Effector memory CD8-positive, alpha-beta T cell (primary cell): ENCODE measurements around the gene HACL1.

ENCODE experiments used
- ATAC-seq: fragments of 150-1000 bp; cut with Tn5 transposase; replicated peaks from 2 replicates; pipeline ENCODE4 v1.10.0; 2021; ENCODE audit warnings: mild to moderate bottlenecking, moderate library complexity
- DNase-seq, 3 experiments: peaks; one replicate each; pipeline ENCODE4 v3.0.0; 2021
- H3K27ac Mint-ChIP-seq, 2 donors: one replicate each; pipeline ENCODE4 v1.8.0; 2022; ENCODE audit warnings: mild to moderate bottlenecking in 2 of 2, mixed read lengths in 2 of 2, moderate library complexity in 2 of 2
- H3K27me3 Mint-ChIP-seq, 2 donors: one replicate each; pipeline ENCODE4 v1.8.0; 2022; ENCODE audit warnings: mixed read lengths in 2 of 2
- H3K36me3 Mint-ChIP-seq: one replicate; pipeline ENCODE4 v1.8.0; 2022; ENCODE audit warnings: mild to moderate bottlenecking, moderate library complexity, mixed read lengths; ENCODE audit not compliant: insufficient read depth
- H3K4me1 Mint-ChIP-seq, 2 donors: one replicate each; pipeline ENCODE4 v1.8.0; 2022; ENCODE audit warnings: low read depth in 2 of 2, mixed read lengths in 2 of 2
- H3K4me3 Mint-ChIP-seq, 2 donors: one replicate each; pipeline ENCODE4 v1.8.0; 2022; ENCODE audit warnings: mild to moderate bottlenecking in 2 of 2, mixed read lengths in 2 of 2, moderate library complexity in 2 of 2
- H3K9me3 Mint-ChIP-seq, 2 donors: one replicate each; pipeline ENCODE4 v1.8.0; 2022; ENCODE audit warnings: mixed read lengths in 2 of 2
- total RNA-seq, 9 experiments: gene quantifications; one replicate each; lab custom pipeline; 2026; lab: John Stamatoyannopoulos, UW

Gene HACL1
- total RNA-seq = 32.8 to 51.3 (median 44.3) reads per million in 9 experiments

- H3K27me3 Mint-ChIP-seq = no peaks in the 10 kb centered on the region
- H3K36me3 Mint-ChIP-seq = peaks cover 41% of the 10 kb centered on the region
- no peaks in the 10 kb centered on the region for H3K9me3 Mint-ChIP-seq
- DNase-seq (peak; percentile 98 to 99 (median 98)), ATAC-seq (peak; percentile 86)
- H3K27ac Mint-ChIP-seq = peak within 1 kb of the TSS; percentile 99
- peak within 1 kb of the TSS; percentile 100 for H3K4me3 Mint-ChIP-seq
- H3K4me1 Mint-ChIP-seq = peaks cover 38 to 48% of the 10 kb centered on the region in 2 donors
Observed at GRCh38 chr3:15601399-15602145, at the start of gene HACL1, which contains the start of gene BTD. TSS of gene HACL1 (minus strand) at chr3:15601569. CDS start at chr3:15601463, 106 bp downstream. TSS of gene BTD (plus strand) at chr3:15601745. CDS start at chr3:15635440, 33,695 bp downstream.

DNA sequence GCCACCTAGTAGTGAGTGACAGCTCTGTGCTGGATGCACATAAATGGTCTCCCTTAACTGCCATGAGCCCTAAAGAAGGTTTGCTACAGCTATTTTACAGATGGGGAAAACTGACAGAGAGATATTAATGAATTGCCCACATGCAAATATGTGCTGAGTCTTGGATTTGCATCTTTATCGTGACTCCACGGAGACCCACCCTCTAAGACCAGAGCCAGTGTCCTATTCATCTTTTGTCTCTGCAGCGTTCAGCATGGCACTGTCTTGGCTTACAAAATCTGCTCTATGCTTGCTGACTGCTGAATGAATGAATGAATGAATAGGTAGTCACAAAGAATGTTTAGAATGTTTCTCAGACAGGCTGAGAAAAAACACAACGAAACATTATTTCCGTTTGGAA lies 48.5 kb upstream of the HACL1 start:
- Mint-ChIP-seq H3K4me3 (peak overlapping the region in 1 of 2 donors; percentile 7), H3K36me3 (peaks cover 6% of the 10 kb centered on the region), H3K9me3 (no peaks in the 10 kb centered on the region), H3K4me1 (peaks cover 40 to 42% of the 10 kb centered on the region in 2 donors), H3K27ac (no peak overlapping the region), H3K27me3 (peaks cover 15 to 20% of the 10 kb centered on the region in 2 donors)
- no peak for DNase-seq
- ATAC-seq = no peak

- DNase-seq (no peak), ATAC-seq (no peak)
- H3K27me3 Mint-ChIP-seq = peaks cover 15 to 20% of the 10 kb centered on the region in 2 donors
- H3K4me1 Mint-ChIP-seq = peaks cover 40 to 42% of the 10 kb centered on the region in 2 donors
- H3K36me3 Mint-ChIP-seq = peaks cover 8% of the 10 kb centered on the region
- peak overlapping the region in 1 of 2 donors; percentile 77 for H3K27ac Mint-ChIP-seq
- H3K9me3 Mint-ChIP-seq = no peaks in the 10 kb centered on the region
- peak overlapping the region; percentile 7 to 13 for H3K4me3 Mint-ChIP-seq
Observed at GRCh38 chr3:15649341-15649740, 48.0 kb upstream of the HACL1 start.

DNA sequence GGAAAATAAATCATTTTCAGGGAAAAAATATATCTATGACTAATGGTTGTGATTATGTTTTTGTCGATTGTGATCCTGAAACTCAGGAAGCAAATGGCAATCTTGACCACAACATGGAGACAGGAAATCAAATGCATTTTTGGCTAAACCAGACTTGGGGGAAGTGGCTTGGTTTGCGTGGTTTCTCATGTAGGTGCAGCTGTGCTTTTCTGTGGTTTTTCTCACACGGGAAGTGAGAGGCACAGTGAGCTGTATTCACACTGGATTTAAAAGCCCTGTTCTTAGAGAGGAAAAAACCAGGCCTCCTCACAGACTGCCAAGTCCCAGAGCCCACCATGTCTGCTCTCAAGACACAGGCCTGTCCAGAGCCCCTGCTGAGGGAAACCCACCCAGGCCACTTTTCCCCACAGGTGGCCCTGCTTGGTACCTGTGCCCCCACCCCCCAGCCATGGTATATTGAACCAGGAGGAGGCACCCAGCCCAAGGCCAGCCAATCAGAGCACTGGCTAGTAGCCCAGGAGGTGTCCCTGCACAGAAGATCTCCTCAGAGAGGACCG lies 46.3 kb upstream of the HACL1 start:
- Mint-ChIP-seq H3K4me3 (peak overlapping the region; percentile 81), H3K27me3 (peaks cover 15 to 20% of the 10 kb centered on the region in 2 donors), H3K27ac (peak overlapping the region; percentile 35 to 77), H3K4me1 (peaks cover 39 to 40% of the 10 kb centered on the region in 2 donors), H3K36me3 (peaks cover 11% of the 10 kb centered on the region), H3K9me3 (no peaks in the 10 kb centered on the region)
- ATAC-seq = peak; percentile 97
- peak; percentile 38 to 45 (median 44) for DNase-seq

- H3K4me1 Mint-ChIP-seq = peaks cover 39 to 40% of the 10 kb centered on the region in 2 donors
- no peaks in the 10 kb centered on the region for H3K9me3 Mint-ChIP-seq
- ATAC-seq (peak; percentile 9), DNase-seq (no peak)
- H3K36me3 Mint-ChIP-seq = peaks cover 11% of the 10 kb centered on the region
- peak overlapping the region; percentile 81 for H3K4me3 Mint-ChIP-seq
- H3K27me3 Mint-ChIP-seq = peaks cover 15 to 20% of the 10 kb centered on the region in 2 donors
- no peak overlapping the region for H3K27ac Mint-ChIP-seq
Observed at GRCh38 chr3:15646851-15647511, 45.6 kb upstream of the HACL1 start.

GRCh38 chr3:15645740-15646501 lies 44.6 kb upstream of the HACL1 start:
- Mint-ChIP-seq H3K27ac (peak overlapping the region in 1 of 2 donors; percentile 32), H3K4me1 (peaks cover 39 to 40% of the 10 kb centered on the region in 2 donors), H3K27me3 (peaks cover 7 to 9% of the 10 kb centered on the region in 2 donors), H3K36me3 (peaks cover 11% of the 10 kb centered on the region), H3K9me3 (no peaks in the 10 kb centered on the region), H3K4me3 (peak overlapping the region; percentile 52 to 81)
- no peak for ATAC-seq
- no peak for DNase-seq

- Mint-ChIP-seq H3K27ac (peak overlapping the region in 1 of 2 donors; percentile 32), H3K4me1 (peaks cover 39 to 40% of the 10 kb centered on the region in 2 donors), H3K27me3 (peaks cover 6% of the 10 kb centered on the region in 2 donors), H3K9me3 (no peaks in the 10 kb centered on the region), H3K36me3 (peaks cover 13% of the 10 kb centered on the region), H3K4me3 (peak overlapping the region; percentile 52 to 81)
- DNase-seq (no peak), ATAC-seq (no peak)
Observed at GRCh38 chr3:15645246-15645645, 43.9 kb upstream of the HACL1 start.

DNA sequence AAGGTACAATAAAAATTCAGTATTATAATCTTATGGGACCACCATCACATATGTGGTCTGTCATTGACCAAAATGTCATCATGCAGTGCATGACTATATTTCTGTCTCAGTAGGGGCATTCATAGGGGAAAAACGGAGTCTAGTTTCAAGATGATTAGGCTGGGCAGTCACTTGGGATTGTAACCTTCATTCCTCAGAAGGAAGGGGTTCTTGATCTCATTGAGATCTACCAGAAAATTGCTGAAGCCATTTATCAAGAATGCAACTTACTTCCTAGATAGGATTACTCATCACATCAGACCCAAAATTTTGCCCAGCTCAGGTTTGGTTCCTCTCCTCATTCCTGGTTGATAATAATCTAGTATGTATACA lies 37.5 kb upstream of the HACL1 start:
- DNase-seq (no peak), ATAC-seq (no peak)
- peaks cover 22% of the 10 kb centered on the region in 2 donors for H3K4me1 Mint-ChIP-seq
- H3K27ac Mint-ChIP-seq = no peak overlapping the region
- H3K36me3 Mint-ChIP-seq = peaks cover 3% of the 10 kb centered on the region
- H3K9me3 Mint-ChIP-seq = no peaks in the 10 kb centered on the region
- H3K27me3 Mint-ChIP-seq = no peaks in the 10 kb centered on the region
- H3K4me3 Mint-ChIP-seq = no peak overlapping the region

DNA sequence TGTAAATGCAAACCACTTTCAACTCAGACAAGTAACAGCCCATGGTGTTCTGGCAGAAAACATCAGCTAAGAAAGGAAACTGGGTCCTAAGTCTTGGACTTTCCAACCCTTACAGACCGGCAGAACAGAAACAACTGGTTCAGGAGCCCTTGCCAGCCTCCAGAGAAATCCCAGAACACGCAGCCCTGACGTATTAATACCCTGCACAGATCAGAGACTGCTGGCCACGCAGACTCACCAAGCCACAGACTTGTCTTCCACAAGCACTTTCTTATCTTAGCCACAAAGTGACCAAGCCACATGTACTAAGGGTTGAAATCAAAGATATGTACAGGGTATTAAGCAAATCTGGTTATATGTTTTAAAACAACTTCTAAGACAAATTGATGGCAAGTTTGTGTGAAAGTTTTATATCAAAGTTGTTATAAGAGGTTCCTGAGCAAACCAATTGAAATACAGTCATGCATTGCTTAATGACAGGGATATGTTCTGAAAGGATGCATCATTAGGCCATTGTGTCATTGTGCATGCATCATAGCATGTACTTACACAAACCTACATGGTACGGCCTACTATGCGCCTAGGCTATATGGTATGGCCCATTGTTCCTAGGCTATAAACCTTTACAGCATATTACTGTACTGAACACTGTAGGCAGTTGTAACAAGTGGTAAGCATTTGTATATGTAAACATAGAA lies 37.0 kb upstream of the HACL1 start:
- DNase-seq = no peak
- Mint-ChIP-seq H3K36me3 (peaks cover 7% of the 10 kb centered on the region), H3K27me3 (no peaks in the 10 kb centered on the region), H3K4me3 (no peak overlapping the region), H3K9me3 (no peaks in the 10 kb centered on the region), H3K4me1 (peaks cover 22% of the 10 kb centered on the region in 2 donors), H3K27ac (peak overlapping the region; percentile 90 to 93)
- ATAC-seq = no peak

DNA sequence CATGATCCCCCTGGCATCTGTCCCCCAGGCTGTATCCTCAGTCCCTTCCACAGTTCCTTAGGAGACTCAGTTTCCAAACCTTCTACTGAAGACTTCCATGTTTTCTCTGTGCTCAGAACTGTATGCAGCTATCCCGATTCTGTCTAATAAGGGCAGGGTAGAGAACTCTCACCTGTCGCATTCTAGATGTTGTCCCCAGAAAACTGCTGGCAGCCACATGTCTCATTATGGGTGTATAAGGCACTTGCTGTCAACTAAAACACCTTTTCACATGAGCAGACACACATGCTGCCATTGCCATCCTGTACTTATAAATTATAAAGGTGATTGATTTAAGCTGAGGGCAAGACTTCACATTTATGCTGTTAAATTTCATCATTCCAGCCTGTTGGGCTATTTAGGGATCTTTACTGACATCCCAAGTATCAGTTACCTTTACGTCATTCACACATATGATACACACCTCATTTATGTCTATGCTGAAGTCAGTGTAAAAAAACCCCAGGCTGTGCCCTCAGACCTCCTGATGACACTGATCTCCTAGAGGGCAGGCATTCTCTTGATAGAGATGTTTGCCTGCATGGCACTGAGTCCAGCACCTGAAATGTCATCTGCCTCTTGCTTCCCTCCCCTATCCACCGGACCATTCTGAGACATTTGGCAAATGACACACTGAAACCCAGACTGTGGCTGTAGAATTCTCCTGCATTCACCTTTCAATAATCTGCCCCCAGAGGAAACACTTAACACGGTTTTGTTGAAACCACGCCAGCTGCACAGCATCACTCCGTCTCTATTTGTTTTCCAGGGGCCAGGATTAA lies 36.0 kb upstream of the HACL1 start:
- DNase-seq (no peak), ATAC-seq (peak; percentile 40)
- Mint-ChIP-seq H3K27me3 (no peaks in the 10 kb centered on the region), H3K9me3 (no peaks in the 10 kb centered on the region), H3K4me1 (peaks cover 22 to 23% of the 10 kb centered on the region in 2 donors), H3K4me3 (peak overlapping the region; percentile 29 to 48), H3K36me3 (peaks cover 7% of the 10 kb centered on the region), H3K27ac (peak overlapping the region; percentile 90 to 93)

DNA sequence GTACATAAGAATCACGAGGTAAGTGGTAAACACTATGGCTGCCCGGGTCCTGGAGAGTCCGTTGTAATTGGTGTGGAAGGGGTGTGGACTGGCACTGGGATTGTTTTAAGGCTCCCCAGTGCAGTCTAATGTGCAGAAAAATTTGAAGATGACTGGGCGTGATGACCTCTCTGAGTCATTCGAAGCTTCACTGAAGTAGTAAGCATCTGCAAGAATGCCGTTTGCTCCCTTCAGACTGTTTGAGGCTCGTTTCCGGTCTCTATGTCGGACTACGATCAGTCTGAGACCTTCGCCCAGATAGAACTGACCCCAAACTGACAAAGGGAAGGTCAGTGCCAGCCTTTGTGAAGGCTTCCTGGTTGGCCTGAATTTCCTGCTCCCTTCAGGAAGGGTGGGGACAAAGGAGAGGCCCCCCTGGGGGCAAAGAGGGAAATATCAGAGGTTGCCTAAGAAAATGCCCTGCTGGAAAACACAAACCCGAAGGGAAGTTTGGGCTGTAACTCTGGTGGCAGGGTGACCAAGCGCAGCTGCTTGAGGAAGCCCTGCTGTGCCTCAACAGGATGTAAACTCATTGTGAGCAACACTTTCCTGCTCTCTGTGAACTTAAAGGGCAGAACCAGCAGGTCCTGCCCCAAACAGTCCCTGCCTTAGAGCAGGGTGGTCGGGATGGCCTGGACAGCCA lies 34.8 kb upstream of the HACL1 start:
- peak; percentile 73 for ATAC-seq
- H3K4me1 Mint-ChIP-seq = peaks cover 28 to 33% of the 10 kb centered on the region in 2 donors
- H3K36me3 Mint-ChIP-seq = peaks cover 10% of the 10 kb centered on the region
- H3K9me3 Mint-ChIP-seq = no peaks in the 10 kb centered on the region
- peak in 1 of 3 experiments; percentile 9 for DNase-seq
- H3K4me3 Mint-ChIP-seq = peak overlapping the region; percentile 71 to 77
- no peaks in the 10 kb centered on the region for H3K27me3 Mint-ChIP-seq
- H3K27ac Mint-ChIP-seq = peak overlapping the region; percentile 90 to 93
